H1 (cell line): ENCODE measurements around the gene PLEKHA1. TPM values are rescaled to one million over a fixed set of nuclear protein-coding genes. Genes with fewer than 3 reads are reported as not detected.

ENCODE experiments used
- CBX5 ChIP-seq: fragments of 300-800, 300-1000 bp; sonication (generic); IDR thresholded peaks from 2 replicates; pipeline ENCODE4 v1.7.1; 2016; ENCODE audit warnings: antibody characterized with exemption, low read length, low read depth
- CHD2 ChIP-seq: IDR thresholded peaks from 2 replicates; pipeline ENCODE4 v1.6.1; 2012; ENCODE audit warnings: low read length, improper control_type of control experiment
- POLR2A ChIP-seq, 2 experiments: IDR thresholded peaks; 1 replicate in 1 of 2; 2 replicates in 1 of 2; pipeline ENCODE4 v1.6.1; 2011; ENCODE audit warnings: low read depth in 2 of 2, low read length in 2 of 2, mild to moderate bottlenecking in 2 of 2; ENCODE audit errors: control extremely low read depth in 1 of 2
- SIN3A ChIP-seq, 2 experiments: IDR thresholded peaks in 1 of 2; conservative IDR thresholded peaks in 1 of 2; 2 replicates each; pipeline ENCODE4 v1.6.1; 2011 to 2012; ENCODE audit warnings: low read length in 2 of 2, improper control_type of control experiment in 1 of 2, low read depth in 1 of 2, mild to moderate bottlenecking in 1 of 2
- YY1 ChIP-seq: IDR thresholded peaks from 2 replicates; pipeline ENCODE4 v1.6.1; 2011; ENCODE audit warnings: low read depth, mild to moderate bottlenecking, low read length
- polyA plus RNA-seq, 7 experiments: library from polyadenylated mRNA; depleted of rRNA in 3 of 7; stranded (reverse) in 5 of 7; unstranded in 2 of 7; fragments of >200 nt in 5 of 7; fragments of 200-250 nt in 2 of 7; gene quantifications; 1 replicate in 5 of 7; 2 replicates in 1 of 7; 4 replicates in 1 of 7; pipeline versions ENCODE4 v1.2.1 to v1.2.3, GENCODE V29; 2011 to 2013; ENCODE audit warnings: missing spikeins in 2 of 7, mixed read lengths in 2 of 7
- total RNA-seq: library from RNA; stranded (reverse); fragmentation: NEBNext Ultra II Directional; extraction: Animal tissue kit (Norgen Biotek cat#: 25700); gene quantifications from 2 replicates; pipeline ENCODE4 v1.2.1, GENCODE V29; 2021
- TF ChIP-seq, protein P1 (sequence below): fragments of 300-600 bp; sonication (generic); IDR thresholded peaks from 2 replicates; pipeline ENCODE4 v1.7.1; 2012; ENCODE audit warnings: low read length, moderate library complexity, mild to moderate bottlenecking, inconsistent platforms; ENCODE audit not compliant: insufficient replicate concordance
- TF ChIP-seq, protein P2 (sequence below), 3 experiments: IDR thresholded peaks; 1 replicate in 2 of 3; 2 replicates in 1 of 3; pipeline versions ENCODE4 v1.5.1 to v1.6.1; 2011; ENCODE audit warnings: low read length in 3 of 3, mild to moderate bottlenecking in 3 of 3, inconsistent platforms in 2 of 3, low read depth in 1 of 3, moderate library complexity in 1 of 3; ENCODE audit not compliant: insufficient read depth in 1 of 3; ENCODE audit errors: control extremely low read depth in 1 of 3

The PLEKHA1 gene
- total and polyA plus RNA-seq, 2 of the 8 experiments (the other 6 are each of a cell fraction or from before 2014, with no cell fraction given) = 15.6 to 39.7 TPM

DNA sequence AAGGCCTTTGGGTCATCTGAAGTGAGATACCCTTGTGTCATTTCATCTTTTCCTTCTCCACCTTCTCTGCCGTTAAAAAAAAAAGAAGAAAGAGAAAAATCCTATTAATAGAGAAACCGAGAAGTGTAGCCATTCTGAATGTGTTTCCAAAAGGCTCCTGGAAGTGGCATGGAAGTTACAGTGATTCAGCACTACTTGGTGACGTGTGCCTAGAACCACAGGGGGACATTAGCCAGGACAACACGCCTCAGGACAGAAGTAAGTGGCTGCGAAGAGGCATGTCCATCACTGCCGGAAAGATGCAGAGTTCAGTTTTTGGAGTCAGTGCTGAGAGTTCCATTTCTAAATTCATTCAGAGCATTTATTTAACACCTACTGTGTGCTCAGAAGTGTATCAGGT lies 93.2 kb downstream of the PLEKHA1 start (continued):
- TF ChIP-seq, protein P1, sequence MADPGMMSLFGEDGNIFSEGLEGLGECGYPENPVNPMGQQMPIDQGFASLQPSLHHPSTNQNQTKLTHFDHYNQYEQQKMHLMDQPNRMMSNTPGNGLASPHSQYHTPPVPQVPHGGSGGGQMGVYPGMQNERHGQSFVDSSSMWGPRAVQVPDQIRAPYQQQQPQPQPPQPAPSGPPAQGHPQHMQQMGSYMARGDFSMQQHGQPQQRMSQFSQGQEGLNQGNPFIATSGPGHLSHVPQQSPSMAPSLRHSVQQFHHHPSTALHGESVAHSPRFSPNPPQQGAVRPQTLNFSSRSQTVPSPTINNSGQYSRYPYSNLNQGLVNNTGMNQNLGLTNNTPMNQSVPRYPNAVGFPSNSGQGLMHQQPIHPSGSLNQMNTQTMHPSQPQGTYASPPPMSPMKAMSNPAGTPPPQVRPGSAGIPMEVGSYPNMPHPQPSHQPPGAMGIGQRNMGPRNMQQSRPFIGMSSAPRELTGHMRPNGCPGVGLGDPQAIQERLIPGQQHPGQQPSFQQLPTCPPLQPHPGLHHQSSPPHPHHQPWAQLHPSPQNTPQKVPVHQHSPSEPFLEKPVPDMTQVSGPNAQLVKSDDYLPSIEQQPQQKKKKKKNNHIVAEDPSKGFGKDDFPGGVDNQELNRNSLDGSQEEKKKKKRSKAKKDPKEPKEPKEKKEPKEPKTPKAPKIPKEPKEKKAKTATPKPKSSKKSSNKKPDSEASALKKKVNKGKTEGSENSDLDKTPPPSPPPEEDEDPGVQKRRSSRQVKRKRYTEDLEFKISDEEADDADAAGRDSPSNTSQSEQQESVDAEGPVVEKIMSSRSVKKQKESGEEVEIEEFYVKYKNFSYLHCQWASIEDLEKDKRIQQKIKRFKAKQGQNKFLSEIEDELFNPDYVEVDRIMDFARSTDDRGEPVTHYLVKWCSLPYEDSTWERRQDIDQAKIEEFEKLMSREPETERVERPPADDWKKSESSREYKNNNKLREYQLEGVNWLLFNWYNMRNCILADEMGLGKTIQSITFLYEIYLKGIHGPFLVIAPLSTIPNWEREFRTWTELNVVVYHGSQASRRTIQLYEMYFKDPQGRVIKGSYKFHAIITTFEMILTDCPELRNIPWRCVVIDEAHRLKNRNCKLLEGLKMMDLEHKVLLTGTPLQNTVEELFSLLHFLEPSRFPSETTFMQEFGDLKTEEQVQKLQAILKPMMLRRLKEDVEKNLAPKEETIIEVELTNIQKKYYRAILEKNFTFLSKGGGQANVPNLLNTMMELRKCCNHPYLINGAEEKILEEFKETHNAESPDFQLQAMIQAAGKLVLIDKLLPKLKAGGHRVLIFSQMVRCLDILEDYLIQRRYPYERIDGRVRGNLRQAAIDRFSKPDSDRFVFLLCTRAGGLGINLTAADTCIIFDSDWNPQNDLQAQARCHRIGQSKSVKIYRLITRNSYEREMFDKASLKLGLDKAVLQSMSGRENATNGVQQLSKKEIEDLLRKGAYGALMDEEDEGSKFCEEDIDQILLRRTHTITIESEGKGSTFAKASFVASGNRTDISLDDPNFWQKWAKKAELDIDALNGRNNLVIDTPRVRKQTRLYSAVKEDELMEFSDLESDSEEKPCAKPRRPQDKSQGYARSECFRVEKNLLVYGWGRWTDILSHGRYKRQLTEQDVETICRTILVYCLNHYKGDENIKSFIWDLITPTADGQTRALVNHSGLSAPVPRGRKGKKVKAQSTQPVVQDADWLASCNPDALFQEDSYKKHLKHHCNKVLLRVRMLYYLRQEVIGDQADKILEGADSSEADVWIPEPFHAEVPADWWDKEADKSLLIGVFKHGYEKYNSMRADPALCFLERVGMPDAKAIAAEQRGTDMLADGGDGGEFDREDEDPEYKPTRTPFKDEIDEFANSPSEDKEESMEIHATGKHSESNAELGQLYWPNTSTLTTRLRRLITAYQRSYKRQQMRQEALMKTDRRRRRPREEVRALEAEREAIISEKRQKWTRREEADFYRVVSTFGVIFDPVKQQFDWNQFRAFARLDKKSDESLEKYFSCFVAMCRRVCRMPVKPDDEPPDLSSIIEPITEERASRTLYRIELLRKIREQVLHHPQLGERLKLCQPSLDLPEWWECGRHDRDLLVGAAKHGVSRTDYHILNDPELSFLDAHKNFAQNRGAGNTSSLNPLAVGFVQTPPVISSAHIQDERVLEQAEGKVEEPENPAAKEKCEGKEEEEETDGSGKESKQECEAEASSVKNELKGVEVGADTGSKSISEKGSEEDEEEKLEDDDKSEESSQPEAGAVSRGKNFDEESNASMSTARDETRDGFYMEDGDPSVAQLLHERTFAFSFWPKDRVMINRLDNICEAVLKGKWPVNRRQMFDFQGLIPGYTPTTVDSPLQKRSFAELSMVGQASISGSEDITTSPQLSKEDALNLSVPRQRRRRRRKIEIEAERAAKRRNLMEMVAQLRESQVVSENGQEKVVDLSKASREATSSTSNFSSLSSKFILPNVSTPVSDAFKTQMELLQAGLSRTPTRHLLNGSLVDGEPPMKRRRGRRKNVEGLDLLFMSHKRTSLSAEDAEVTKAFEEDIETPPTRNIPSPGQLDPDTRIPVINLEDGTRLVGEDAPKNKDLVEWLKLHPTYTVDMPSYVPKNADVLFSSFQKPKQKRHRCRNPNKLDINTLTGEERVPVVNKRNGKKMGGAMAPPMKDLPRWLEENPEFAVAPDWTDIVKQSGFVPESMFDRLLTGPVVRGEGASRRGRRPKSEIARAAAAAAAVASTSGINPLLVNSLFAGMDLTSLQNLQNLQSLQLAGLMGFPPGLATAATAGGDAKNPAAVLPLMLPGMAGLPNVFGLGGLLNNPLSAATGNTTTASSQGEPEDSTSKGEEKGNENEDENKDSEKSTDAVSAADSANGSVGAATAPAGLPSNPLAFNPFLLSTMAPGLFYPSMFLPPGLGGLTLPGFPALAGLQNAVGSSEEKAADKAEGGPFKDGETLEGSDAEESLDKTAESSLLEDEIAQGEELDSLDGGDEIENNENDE = no peak
- TF ChIP-seq, protein P2, sequence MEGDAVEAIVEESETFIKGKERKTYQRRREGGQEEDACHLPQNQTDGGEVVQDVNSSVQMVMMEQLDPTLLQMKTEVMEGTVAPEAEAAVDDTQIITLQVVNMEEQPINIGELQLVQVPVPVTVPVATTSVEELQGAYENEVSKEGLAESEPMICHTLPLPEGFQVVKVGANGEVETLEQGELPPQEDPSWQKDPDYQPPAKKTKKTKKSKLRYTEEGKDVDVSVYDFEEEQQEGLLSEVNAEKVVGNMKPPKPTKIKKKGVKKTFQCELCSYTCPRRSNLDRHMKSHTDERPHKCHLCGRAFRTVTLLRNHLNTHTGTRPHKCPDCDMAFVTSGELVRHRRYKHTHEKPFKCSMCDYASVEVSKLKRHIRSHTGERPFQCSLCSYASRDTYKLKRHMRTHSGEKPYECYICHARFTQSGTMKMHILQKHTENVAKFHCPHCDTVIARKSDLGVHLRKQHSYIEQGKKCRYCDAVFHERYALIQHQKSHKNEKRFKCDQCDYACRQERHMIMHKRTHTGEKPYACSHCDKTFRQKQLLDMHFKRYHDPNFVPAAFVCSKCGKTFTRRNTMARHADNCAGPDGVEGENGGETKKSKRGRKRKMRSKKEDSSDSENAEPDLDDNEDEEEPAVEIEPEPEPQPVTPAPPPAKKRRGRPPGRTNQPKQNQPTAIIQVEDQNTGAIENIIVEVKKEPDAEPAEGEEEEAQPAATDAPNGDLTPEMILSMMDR (IDR thresholded peaks at IDR 0.05; ENCODE audit: control extremely low read depth in 1 of 3, insufficient read depth in 1 of 3, low read depth in 1 of 3, low read length in 3 of 3) = no peak
- TF ChIP-seq CHD2 (no peak), YY1 (no peak), POLR2A (IDR thresholded peaks at IDR 0.05; ENCODE audit: control extremely low read depth in 1 of 2, low read depth in 2 of 2, low read length in 2 of 2) (no peak), SIN3A (conservative IDR thresholded peaks at IDR 0.05 in 1 of 2, IDR thresholded peaks at IDR 0.05 in 1 of 2; ENCODE audit: low read depth in 1 of 2, low read length in 2 of 2) (no peak), CBX5 (no peak)
